PC-3 (cell line): ENCODE results near the gene EFCAB9.

Experiments
- EZH2 ChIP-seq: fragments of 300-600 bp; sonication (generic); IDR thresholded peaks from one replicate; pipeline ENCODE4 v1.6.1; 2017; ENCODE audit warnings: antibody characterized with exemption, mild to moderate bottlenecking, low read length; ENCODE audit not compliant: unreplicated experiment
- EZH2phosphoT487 ChIP-seq: fragments of 300-600 bp; sonication (generic); IDR thresholded peaks from 2 replicates; pipeline ENCODE4 v1.6.1; 2018; ENCODE audit warnings: mild to moderate bottlenecking, antibody characterized with exemption, low read length, borderline replicate concordance
- TF ChIP-seq, protein P1 (sequence below): fragments of 300-600 bp; sonication (generic); conservative IDR thresholded peaks from 2 replicates; pipeline ENCODE4 v1.5.1; 2017; ENCODE audit warnings: antibody characterized with exemption, low read depth, mild to moderate bottlenecking, low read length

DNA sequence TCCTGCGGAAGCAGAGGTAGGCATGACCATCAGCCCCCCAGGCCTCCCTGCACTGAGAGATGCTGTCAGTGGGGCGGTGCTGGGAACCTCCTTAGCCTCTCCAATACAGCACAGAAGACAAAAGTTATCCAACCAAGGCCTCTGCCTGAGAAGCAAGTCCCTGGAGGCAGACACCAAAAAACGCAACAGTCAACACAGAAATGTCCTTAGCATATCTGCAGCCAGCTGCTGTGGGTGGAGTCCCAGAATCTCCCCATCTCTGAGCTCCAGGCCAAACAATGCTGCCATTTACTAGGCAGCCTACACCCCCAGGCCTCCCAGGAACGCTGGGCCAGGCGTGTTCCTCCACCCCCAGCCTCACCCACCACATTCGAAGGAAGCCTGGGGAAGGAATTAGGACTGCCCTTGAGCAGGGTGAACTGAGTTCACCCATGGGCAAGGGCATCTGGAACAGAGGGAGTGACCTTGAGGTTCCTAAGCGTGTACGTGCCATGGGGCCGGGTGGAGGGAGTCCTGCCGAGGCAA is 49.6 kb upstream of the EFCAB9 start:
- TF ChIP-seq EZH2 = no peak
- TF ChIP-seq, protein P1, sequence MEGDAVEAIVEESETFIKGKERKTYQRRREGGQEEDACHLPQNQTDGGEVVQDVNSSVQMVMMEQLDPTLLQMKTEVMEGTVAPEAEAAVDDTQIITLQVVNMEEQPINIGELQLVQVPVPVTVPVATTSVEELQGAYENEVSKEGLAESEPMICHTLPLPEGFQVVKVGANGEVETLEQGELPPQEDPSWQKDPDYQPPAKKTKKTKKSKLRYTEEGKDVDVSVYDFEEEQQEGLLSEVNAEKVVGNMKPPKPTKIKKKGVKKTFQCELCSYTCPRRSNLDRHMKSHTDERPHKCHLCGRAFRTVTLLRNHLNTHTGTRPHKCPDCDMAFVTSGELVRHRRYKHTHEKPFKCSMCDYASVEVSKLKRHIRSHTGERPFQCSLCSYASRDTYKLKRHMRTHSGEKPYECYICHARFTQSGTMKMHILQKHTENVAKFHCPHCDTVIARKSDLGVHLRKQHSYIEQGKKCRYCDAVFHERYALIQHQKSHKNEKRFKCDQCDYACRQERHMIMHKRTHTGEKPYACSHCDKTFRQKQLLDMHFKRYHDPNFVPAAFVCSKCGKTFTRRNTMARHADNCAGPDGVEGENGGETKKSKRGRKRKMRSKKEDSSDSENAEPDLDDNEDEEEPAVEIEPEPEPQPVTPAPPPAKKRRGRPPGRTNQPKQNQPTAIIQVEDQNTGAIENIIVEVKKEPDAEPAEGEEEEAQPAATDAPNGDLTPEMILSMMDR = no peak
- no peak for TF ChIP-seq EZH2phosphoT487
